Measurements from ENCODE around the gene MSX2. TPM values are rescaled to one million over a fixed set of nuclear protein-coding genes. Genes with fewer than 3 reads are reported as not detected.

Gene MSX2
- total RNA-seq (2014; rRNA removed; shearing (Covaris generic)): 3.8 and 5.8 TPM in 2 replicates

- peak; percentile 87 for DNase-seq (ENCODE audit: low read depth)
Observed at GRCh38 chr5:174724484-174725260, at the start of gene MSX2. Gene MSX2, plus strand, starts transcription at chr5:174724582. Its CDS starts 78 bp downstream, at chr5:174724660.

- no peak for DNase-seq (ENCODE audit: low read depth)
Observed at GRCh38 chr5:174675110-174675509, 49.3 kb upstream of the MSX2 start.

- DNase-seq (ENCODE audit: low read depth): no peak
Observed at GRCh38 chr5:174675916-174676315, 48.5 kb upstream of the MSX2 start.

GRCh38 chr5:174678107-174678506 lies 46.3 kb upstream of the MSX2 start:
- no peak for DNase-seq (ENCODE audit: low read depth)

GRCh38 chr5:174680901-174681565 lies 43.3 kb upstream of the MSX2 start:
- no peak for DNase-seq (ENCODE audit: low read depth)

- no peak for DNase-seq (ENCODE audit: low read depth)
Observed at GRCh38 chr5:174687503-174687902, 36.9 kb upstream of the MSX2 start.

GRCh38 chr5:174688441-174689354 lies 35.7 kb upstream of the MSX2 start:
- no peak for DNase-seq (ENCODE audit: low read depth)

GRCh38 chr5:174690271-174690670 lies 34.1 kb upstream of the MSX2 start:
- peak; percentile 63 for DNase-seq (ENCODE audit: low read depth)

GRCh38 chr5:174692381-174692780 lies 32.0 kb upstream of the MSX2 start:
- no peak for DNase-seq (ENCODE audit: low read depth)

- no peak for DNase-seq (ENCODE audit: low read depth)
Observed at GRCh38 chr5:174692982-174693422, 31.4 kb upstream of the MSX2 start.

- DNase-seq (ENCODE audit: low read depth): no peak
Observed at GRCh38 chr5:174693697-174694385, 30.5 kb upstream of the MSX2 start.

GRCh38 chr5:174694611-174695010 lies 29.8 kb upstream of the MSX2 start:
- DNase-seq (ENCODE audit: low read depth): no peak

- DNase-seq (ENCODE audit: low read depth): no peak
Observed at GRCh38 chr5:174698156-174698555, 26.2 kb upstream of the MSX2 start.

GRCh38 chr5:174699131-174699530 lies 25.3 kb upstream of the MSX2 start:
- no peak for DNase-seq (ENCODE audit: low read depth)

GRCh38 chr5:174706997-174707572 lies 17.3 kb upstream of the MSX2 start:
- DNase-seq (ENCODE audit: low read depth): no peak

GRCh38 chr5:174707671-174708070 lies 16.7 kb upstream of the MSX2 start:
- DNase-seq (ENCODE audit: low read depth): no peak

GRCh38 chr5:174708476-174709207 lies 15.7 kb upstream of the MSX2 start:
- no peak for DNase-seq (ENCODE audit: low read depth)

GRCh38 chr5:174714751-174715150 lies 9.6 kb upstream of the MSX2 start:
- DNase-seq (ENCODE audit: low read depth): no peak

- no peak for DNase-seq (ENCODE audit: low read depth)
Observed at GRCh38 chr5:174715804-174716203, 8.6 kb upstream of the MSX2 start.

- DNase-seq (ENCODE audit: low read depth): no peak
Observed at GRCh38 chr5:174717826-174718455, 6.4 kb upstream of the MSX2 start.
